Stimulated activated CD4-positive, alpha-beta T cell treated with anti-CD3 and anti-CD28 coated beads, Interleukin-1b, Interleukin-23, amount 100 ng/mL, for 48 hours (primary cell): ENCODE results near the gene RIBC2.

Experiments used
- DNase-seq: peaks from one replicate; pipeline ENCODE4 v3.0.0-alpha.2; 2020

Gene RIBC2

GRCh38 chr22:45475851-45476514 is 62.5 kb downstream of the RIBC2 start:
- no peak for DNase-seq

DNA sequence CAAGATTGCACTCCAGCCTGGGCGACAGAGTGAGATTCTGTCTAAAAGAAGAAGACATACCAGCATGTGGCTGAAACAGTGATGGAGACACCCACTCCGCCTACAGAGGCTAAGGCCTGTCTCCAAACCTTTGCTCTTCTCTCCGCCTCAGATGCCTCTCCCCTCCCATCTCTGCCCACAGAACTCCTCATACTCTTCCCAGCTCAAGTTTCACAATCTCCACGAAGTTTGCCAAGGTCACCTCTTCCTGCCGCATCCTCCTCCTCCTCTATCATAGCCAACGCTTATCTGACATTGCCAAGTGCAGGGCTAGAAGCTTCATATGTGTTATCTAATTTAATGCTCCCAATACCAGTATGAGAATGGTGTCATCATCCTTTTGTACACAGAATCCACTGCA is 63.3 kb downstream of the RIBC2 start:
- no peak for DNase-seq

DNA sequence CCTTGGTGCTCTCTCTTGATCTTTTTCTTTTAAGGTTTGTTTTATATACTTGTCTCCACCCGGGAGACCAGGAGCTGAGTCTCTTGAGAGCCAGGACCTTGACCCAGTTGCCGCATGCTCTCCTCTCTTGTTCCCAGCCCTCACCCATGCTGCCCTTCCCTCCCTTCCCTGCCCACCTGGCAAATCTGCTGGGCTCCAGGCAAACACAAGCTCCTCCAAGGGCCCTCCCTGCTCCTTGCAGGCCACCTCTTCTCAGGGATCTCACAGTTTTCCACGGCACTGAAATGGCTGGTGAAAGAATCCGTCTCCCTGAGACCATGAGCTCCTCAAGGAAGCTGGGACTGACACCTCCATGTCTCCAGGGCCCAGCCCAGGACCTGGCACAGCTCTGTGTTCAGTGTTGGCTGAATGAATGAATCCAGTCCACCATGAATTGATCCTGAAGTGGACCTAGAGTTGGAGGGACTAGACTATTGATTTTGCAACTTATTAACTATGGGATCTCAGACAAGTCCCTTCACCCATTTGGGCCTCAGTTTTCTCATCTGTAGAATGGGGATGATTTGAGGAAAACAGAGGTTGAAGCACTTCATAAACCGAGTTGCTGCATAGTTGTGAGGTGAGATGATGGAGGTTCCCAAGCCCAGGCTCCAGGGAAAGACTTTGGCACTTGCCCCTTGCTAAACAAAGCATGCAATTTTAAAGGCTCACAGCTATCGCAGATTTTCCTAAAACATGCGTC is 64.0 kb downstream of the RIBC2 start:
- no peak for DNase-seq

DNA sequence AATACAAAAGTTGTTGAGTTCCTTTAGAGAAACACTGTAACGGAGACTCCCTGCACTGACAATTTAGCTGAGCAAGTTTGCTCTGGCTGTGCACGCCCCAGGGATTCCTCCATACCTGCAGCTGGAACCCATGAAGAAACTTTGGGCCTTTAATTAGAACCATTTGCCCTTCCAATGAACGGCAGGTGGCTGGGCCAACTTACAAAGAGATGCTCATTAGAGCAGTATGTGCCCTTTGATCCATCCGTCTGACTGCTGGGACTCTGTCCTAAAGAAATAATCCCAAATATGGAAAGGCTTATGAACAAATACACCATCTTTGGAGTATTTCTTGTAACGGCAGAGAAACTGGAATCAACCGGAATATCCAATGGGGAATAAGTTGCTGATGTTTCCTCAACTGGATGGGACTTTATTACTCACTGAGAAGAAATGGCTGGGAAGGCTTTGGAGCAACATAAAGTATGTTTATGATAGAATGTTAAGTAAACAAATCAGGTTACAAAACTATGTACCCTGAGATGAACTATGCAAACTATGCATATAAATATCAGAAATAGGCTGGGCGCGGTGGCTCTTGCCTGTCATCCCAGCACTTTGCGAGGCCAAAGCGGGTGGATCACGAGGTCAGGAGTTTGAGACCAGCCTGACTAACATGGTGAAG is 64.7 kb downstream of the RIBC2 start:
- DNase-seq = no peak

DNA sequence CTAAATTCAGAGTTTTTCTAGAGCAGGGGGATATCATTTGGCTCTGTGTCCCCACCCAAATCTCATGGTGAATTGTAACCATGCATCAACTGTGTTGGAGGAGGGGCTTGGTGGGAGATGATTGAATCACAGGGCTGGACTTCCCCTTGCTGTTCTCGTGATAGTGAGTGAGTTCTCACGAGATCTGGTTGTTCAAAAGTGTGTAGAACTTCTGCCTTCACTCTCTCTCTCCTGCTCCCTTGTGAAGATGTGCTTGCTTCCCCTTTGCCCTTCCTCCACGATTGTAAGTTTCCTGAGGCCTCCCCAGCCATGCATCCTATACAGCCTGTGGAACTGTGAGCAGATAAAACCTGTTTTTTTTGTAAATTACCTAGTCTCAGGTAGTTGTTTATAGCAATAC is 67.2 kb downstream of the RIBC2 start:
- DNase-seq = no peak

- no peak for DNase-seq
Measured at GRCh38 chr22:45481661-45482060, 68.2 kb downstream of the RIBC2 start.
